Activated CD8-positive, alpha-beta memory T cell treated with anti-CD3 and anti-CD28 coated beads, Interleukin-2, amount 50 U/mL, for 48 hours (primary cell): Measurements from ENCODE around the gene SIPA1.
"Not testable (repeated sequence)": the region's sequence is repeated elsewhere in the genome, so short reads cannot be mapped to it uniquely, and the experiment has no call there.

Source experiments
- DNase-seq: peaks from one replicate; pipeline ENCODE4 v3.0.0-alpha.2; 2020

Gene SIPA1

GRCh38 chr11:65646958-65647701 lies 9.2 kb downstream of the SIPA1 start:
- DNase-seq = no peak

- no peak for DNase-seq
Observed at GRCh38 chr11:65648997-65649493, 11.1 kb downstream of the SIPA1 start.

- DNase-seq = no peak
Observed at GRCh38 chr11:65649656-65650546, 12.0 kb downstream of the SIPA1 start.

GRCh38 chr11:65650547-65651338 lies 12.8 kb downstream of the SIPA1 start:
- DNase-seq = no peak

- no peak for DNase-seq
Observed at GRCh38 chr11:65651339-65651588, 13.4 kb downstream of the SIPA1 start.

GRCh38 chr11:65651589-65652510 lies 13.9 kb downstream of the SIPA1 start:
- DNase-seq = no peak

GRCh38 chr11:65652511-65653228 lies 14.8 kb downstream of the SIPA1 start:
- DNase-seq = peak; percentile 98

GRCh38 chr11:65653229-65654225 lies 15.6 kb downstream of the SIPA1 start:
- no peak for DNase-seq

GRCh38 chr11:65654375-65655349 lies 16.8 kb downstream of the SIPA1 start:
- DNase-seq = peak; percentile 57

- DNase-seq = peak; percentile 54
Observed at GRCh38 chr11:65655570-65656332, 17.9 kb downstream of the SIPA1 start.

- DNase-seq = no peak
Observed at GRCh38 chr11:65657426-65657825, 19.5 kb downstream of the SIPA1 start.

- no peak for DNase-seq
Observed at GRCh38 chr11:65658174-65659021, 20.5 kb downstream of the SIPA1 start.

GRCh38 chr11:65660038-65660437 lies 22.1 kb downstream of the SIPA1 start:
- DNase-seq = no peak

- DNase-seq = not testable (repeated sequence)
Observed at GRCh38 chr11:65660908-65661307, 23.0 kb downstream of the SIPA1 start.

GRCh38 chr11:65661599-65662246 lies 23.8 kb downstream of the SIPA1 start:
- peak; percentile 56 for DNase-seq

- no peak for DNase-seq
Observed at GRCh38 chr11:65662247-65662798, 24.4 kb downstream of the SIPA1 start.
